ENCODE data around the gene CDH3.

The CDH3 gene

DNA sequence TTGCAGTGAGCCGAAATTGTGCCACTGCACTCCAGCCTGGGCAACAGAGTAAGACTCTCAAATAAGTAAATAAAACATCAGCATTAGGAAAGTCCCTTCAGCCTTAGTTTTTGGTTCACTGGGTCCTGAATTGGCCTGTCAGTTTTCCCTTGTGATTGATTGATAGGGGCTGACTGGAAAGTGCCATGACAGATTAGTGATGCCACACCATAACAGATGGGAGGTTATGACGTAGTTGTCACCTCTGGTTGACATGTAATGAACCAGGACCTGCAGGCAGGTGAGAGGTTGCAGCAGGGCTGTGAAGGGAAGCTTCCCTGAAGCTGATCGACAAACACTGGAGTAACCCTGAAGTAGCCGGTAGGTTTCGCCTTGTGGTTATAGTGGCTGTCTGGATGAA is 41.8 kb downstream of the CDH3 start:
- no peak overlapping the region for H3K4me3 ChIP-seq (ENCODE audit: low read depth, low read length)
- in situ Hi-C loops (cut with HindIII; ENCODE audit: low sequenced_read_pairs), result no loop called here
- no peak for DNase-seq (ENCODE audit: low read depth)
- TF ChIP-seq, protein P1, sequence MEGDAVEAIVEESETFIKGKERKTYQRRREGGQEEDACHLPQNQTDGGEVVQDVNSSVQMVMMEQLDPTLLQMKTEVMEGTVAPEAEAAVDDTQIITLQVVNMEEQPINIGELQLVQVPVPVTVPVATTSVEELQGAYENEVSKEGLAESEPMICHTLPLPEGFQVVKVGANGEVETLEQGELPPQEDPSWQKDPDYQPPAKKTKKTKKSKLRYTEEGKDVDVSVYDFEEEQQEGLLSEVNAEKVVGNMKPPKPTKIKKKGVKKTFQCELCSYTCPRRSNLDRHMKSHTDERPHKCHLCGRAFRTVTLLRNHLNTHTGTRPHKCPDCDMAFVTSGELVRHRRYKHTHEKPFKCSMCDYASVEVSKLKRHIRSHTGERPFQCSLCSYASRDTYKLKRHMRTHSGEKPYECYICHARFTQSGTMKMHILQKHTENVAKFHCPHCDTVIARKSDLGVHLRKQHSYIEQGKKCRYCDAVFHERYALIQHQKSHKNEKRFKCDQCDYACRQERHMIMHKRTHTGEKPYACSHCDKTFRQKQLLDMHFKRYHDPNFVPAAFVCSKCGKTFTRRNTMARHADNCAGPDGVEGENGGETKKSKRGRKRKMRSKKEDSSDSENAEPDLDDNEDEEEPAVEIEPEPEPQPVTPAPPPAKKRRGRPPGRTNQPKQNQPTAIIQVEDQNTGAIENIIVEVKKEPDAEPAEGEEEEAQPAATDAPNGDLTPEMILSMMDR (IDR thresholded peaks at IDR 0.05; ENCODE audit: low read depth, low read length, missing control alignments), result no peak

DNA sequence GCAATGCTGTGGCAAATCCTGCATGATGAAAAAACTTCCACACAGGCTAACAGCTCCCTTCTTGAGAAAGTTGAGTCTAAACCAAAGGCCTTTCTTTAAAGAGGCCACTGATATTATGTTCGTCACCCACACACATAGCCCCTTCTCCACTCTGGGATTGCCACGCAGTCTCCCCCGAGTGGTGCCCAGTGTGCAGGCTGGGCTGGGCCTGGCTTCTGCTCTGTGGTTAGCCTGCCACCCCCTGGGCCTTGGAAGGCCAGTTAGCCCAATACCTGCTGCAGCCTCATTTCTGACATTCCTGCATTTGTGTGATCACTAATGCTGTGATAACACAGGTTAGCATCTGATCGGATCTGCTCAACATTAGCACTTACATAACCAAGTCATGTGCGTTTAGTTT is 44.8 kb downstream of the CDH3 start:
- H3K4me3 ChIP-seq (ENCODE audit: low read depth, low read length), result no peak overlapping the region
- TF ChIP-seq, protein P1 (IDR thresholded peaks at IDR 0.05; ENCODE audit: low read depth, low read length, missing control alignments), result no peak
- in situ Hi-C loops (cut with HindIII; ENCODE audit: low sequenced_read_pairs), result no loop called here
- DNase-seq (ENCODE audit: low read depth), result no peak

DNA sequence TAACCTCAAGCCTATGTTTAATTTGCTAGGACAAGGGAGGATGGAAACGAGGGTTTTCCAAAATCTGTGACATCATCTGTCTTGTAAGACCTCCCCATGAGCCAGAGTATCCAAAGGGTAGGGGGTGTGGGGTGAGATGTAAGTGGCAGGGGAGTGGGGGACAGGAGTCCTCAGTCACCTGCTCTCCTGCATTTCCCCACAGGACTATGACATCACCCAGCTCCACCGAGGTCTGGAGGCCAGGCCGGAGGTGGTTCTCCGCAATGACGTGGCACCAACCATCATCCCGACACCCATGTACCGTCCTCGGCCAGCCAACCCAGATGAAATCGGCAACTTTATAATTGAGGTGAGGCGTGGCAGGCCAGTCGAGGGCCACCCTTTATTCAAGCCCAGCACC is 50.5 kb downstream of the CDH3 start:
- DNase-seq (ENCODE audit: low read depth), result no peak
- in situ Hi-C loops (cut with HindIII; ENCODE audit: low sequenced_read_pairs), result no loop called here
- H3K4me3 ChIP-seq (ENCODE audit: low read depth, low read length), result no peak overlapping the region
- TF ChIP-seq, protein P1 (IDR thresholded peaks at IDR 0.05; ENCODE audit: low read depth, low read length, missing control alignments), result no peak

DNA sequence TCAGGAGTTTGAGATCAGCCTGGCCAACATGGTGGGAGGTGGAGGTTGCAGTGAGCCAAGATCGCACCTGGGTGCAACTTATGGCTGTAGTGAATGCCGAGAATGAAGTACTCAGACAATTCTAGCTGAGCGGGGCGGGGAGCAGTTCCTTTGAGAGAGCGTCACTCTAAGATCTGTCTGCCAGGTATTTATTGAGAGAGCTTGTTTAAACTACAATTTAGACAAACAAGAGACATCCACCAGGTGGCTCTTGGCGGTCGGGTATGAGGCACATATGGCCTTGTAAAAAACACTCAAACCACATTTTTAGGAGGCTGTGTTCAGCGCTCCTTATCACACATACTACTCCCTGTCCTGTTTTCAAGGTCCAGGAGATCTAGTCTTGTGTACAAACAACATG is 51.4 kb downstream of the CDH3 start:
- H3K4me3 ChIP-seq (ENCODE audit: low read depth, low read length), result no peak overlapping the region
- in situ Hi-C loops (cut with HindIII; ENCODE audit: low sequenced_read_pairs), result no loop called here
- DNase-seq (ENCODE audit: low read depth), result no peak
- TF ChIP-seq, protein P1 (IDR thresholded peaks at IDR 0.05; ENCODE audit: low read depth, low read length, missing control alignments), result no peak

DNA sequence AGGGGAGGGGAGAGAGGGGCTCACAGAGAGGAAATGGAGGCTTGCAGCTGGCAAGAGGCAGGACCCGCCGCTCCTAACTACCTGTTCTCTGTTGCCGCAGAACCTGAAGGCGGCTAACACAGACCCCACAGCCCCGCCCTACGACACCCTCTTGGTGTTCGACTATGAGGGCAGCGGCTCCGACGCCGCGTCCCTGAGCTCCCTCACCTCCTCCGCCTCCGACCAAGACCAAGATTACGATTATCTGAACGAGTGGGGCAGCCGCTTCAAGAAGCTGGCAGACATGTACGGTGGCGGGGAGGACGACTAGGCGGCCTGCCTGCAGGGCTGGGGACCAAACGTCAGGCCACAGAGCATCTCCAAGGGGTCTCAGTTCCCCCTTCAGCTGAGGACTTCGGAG is 53.0 kb downstream of the CDH3 start:
- H3K4me3 ChIP-seq (ENCODE audit: low read depth, low read length), result no peak overlapping the region
- TF ChIP-seq, protein P1 (IDR thresholded peaks at IDR 0.05; ENCODE audit: low read depth, low read length, missing control alignments), result no peak
- in situ Hi-C loops (cut with HindIII; ENCODE audit: low sequenced_read_pairs), result no loop called here
- no peak for DNase-seq (ENCODE audit: low read depth)

DNA sequence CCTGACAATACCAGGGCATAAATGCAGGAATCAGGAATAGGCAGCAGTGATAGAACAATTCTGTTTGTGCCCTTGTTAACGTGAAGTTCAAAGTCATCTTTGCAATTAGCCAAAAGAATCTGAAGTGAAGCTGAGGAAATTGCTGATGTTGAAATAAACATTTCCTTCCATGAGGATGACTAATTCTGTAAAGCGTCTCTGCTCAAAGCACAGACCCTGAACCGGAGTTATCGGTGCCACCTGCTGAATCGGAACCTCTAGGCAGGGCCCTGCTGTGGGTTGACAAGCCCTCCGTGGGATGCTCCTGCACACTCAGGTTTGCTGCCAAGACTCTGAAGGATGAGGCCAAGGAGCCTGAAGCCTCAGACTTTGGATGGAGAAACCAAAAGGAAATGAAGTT is 55.0 kb downstream of the CDH3 start:
- no peak for DNase-seq (ENCODE audit: low read depth)
- TF ChIP-seq, protein P1 (IDR thresholded peaks at IDR 0.05; ENCODE audit: low read depth, low read length, missing control alignments), result no peak
- in situ Hi-C loops (cut with HindIII; ENCODE audit: low sequenced_read_pairs), result no loop called here
- no peak overlapping the region for H3K4me3 ChIP-seq (ENCODE audit: low read depth, low read length)

DNA sequence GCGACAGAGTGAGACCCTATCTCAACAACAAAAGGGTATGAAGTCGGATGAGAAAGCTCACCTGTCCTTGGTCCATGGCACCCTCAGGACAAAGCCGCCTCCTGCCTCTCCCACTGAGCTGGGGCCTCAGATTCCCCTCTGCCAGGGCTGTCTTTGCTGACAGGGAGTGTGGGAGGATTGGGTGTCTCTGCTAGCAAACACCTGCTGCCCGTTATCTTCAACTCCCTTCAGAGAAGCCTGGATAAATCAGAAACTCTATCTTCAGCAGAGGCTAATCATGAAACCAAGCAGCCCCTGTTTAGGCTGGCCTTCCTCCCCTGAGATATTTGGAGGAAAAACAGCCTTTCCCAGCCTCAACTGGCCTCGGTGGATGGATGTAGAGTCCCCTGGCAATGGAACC is 55.7 kb downstream of the CDH3 start:
- in situ Hi-C loops (cut with HindIII; ENCODE audit: low sequenced_read_pairs), result no loop called here

More for the DNA sequence above, 55.7 kb downstream of the CDH3 start:
- H3K4me3 ChIP-seq (ENCODE audit: low read depth, low read length), result no peak overlapping the region
- no peak for DNase-seq (ENCODE audit: low read depth)
- TF ChIP-seq, protein P1 (IDR thresholded peaks at IDR 0.05; ENCODE audit: low read depth, low read length, missing control alignments), result no peak

Data from astrocyte of the cerebellum (primary cell).